IMR-90 (cell line): Measurements from ENCODE around the gene SOCS6. TPM values are rescaled to one million over a fixed set of nuclear protein-coding genes. Genes with fewer than 3 reads are reported as not detected.

Experiments
- ATAC-seq: fragments of 200-7000 bp; cut with Tn5 transposase; 2 replicates; pipeline ENCODE4 v1.9.1; 2020; ENCODE audit warnings: low read depth, mild to moderate bottlenecking, moderate library complexity
- BruUV-seq: library from RNA; stranded (reverse); fragments of 400-500 nt; replicated peaks from 2 replicates; lab custom pipeline; 2021; lab: Mats Ljungman, UMichigan
- CTCF ChIA-PET: fragments of 300-600 bp; formaldehyde crosslinking; extraction: SDS; loops from one replicate; lab custom pipeline; 2021; ENCODE audit warnings: antibody characterized with exemption; lab: Yijun Ruan, JAX
- POLR2A ChIA-PET: fragments of 300-600 bp; sonication (Branson Sonifier 250); formaldehyde crosslinking; loops from one replicate; lab custom pipeline; 2022; ENCODE audit warnings: antibody characterized with exemption; ENCODE audit not compliant: unreplicated experiment; lab: Charles Lee
- DNase-seq: peaks from one replicate; pipeline ENCODE4 v3.0.0; 2013
- H2AFZ ChIP-seq: replicated peaks from 2 replicates; pipeline ENCODE3; 2013; ENCODE audit warnings: low read length, mild to moderate bottlenecking; ENCODE audit not compliant: poor library complexity
- H2AK5ac ChIP-seq: 2 replicates; pipeline ENCODE4 v1.6.1; 2013; ENCODE audit warnings: low read depth, low read length, inconsistent platforms
- H2AK9ac ChIP-seq: replicated peaks from 2 replicates; pipeline ENCODE3; 2013; ENCODE audit warnings: mild to moderate bottlenecking, low read depth, low read length, moderate library complexity; ENCODE audit not compliant: poor library complexity
- H2BK120ac ChIP-seq: 2 replicates; pipeline ENCODE4 v1.6.1; 2013; ENCODE audit warnings: low read depth, low read length, inconsistent platforms
- H2BK15ac ChIP-seq: 3 replicates; pipeline ENCODE4 v1.6.1; 2013; ENCODE audit warnings: low read depth, low read length, inconsistent platforms
- H2BK20ac ChIP-seq: 2 replicates; pipeline ENCODE4 v1.6.1; 2013; ENCODE audit warnings: low read depth, mild to moderate bottlenecking, inconsistent platforms, low read length, moderate library complexity
- H2BK5ac ChIP-seq: 2 replicates; pipeline ENCODE4 v1.6.1; 2013; ENCODE audit warnings: mild to moderate bottlenecking, low read depth, low read length, inconsistent platforms; ENCODE audit not compliant: poor library complexity, severe bottlenecking
- H3K14ac ChIP-seq: replicated peaks from 2 replicates; pipeline ENCODE4 v1.6.1; 2013; ENCODE audit warnings: low read depth, low read length, inconsistent platforms
- H3K18ac ChIP-seq: 2 replicates; pipeline ENCODE4 v1.6.1; 2013; ENCODE audit warnings: low read depth, low read length, control low read depth
- H3K23ac ChIP-seq: 2 replicates; pipeline ENCODE4 v1.6.1; 2013; ENCODE audit warnings: low read depth, low read length, inconsistent platforms
- H3K27ac ChIP-seq: 2 replicates; pipeline ENCODE4 v1.5.1; 2013; ENCODE audit warnings: mild to moderate bottlenecking, control low read depth, low read length; ENCODE audit not compliant: insufficient read depth
- H3K27me3 ChIP-seq: 2 replicates; pipeline ENCODE4 v1.6.1; 2013; ENCODE audit warnings: low read length; ENCODE audit not compliant: control insufficient read depth, insufficient read depth
- H3K36me3 ChIP-seq: 2 replicates; pipeline ENCODE4 v1.6.1; 2013; ENCODE audit warnings: low read length, mixed read lengths; ENCODE audit not compliant: control insufficient read depth, insufficient read depth
- H3K4ac ChIP-seq: 2 replicates; pipeline ENCODE4 v1.6.1; 2013; ENCODE audit warnings: low read depth, low read length, inconsistent platforms
- H3K4me1 ChIP-seq: 2 replicates; pipeline ENCODE4 v1.6.1; 2013; ENCODE audit warnings: low read length, mixed read lengths; ENCODE audit not compliant: control insufficient read depth, insufficient read depth
- H3K4me2 ChIP-seq: 2 replicates; pipeline ENCODE4 v1.6.1; 2013; ENCODE audit warnings: low read depth, mild to moderate bottlenecking, control low read depth, low read length, moderate library complexity
- H3K4me3 ChIP-seq: 2 replicates; pipeline ENCODE4 v1.5.1; 2013; ENCODE audit warnings: low read depth, mild to moderate bottlenecking, control low read depth, low read length, moderate library complexity; ENCODE audit not compliant: insufficient read depth
- H3K56ac ChIP-seq: 2 replicates; pipeline ENCODE4 v1.6.1; 2013; ENCODE audit warnings: low read length, inconsistent platforms; ENCODE audit not compliant: insufficient read depth; ENCODE audit errors: extremely low read depth
- H3K79me1 ChIP-seq, 2 experiments: 2 replicates each; pipeline ENCODE4 v1.6.1; 2013; ENCODE audit warnings: low read length in 2 of 2, inconsistent platforms in 1 of 2, low read depth in 1 of 2
- H3K9ac ChIP-seq: 2 replicates; pipeline ENCODE4 v1.6.1; 2013; ENCODE audit warnings: low read depth, low read length, control low read depth
- H3K9me1 ChIP-seq: 2 replicates; pipeline ENCODE4 v1.6.1; 2013; ENCODE audit warnings: low read length, inconsistent platforms; ENCODE audit not compliant: insufficient read depth
- H3K9me3 ChIP-seq: 2 replicates; pipeline ENCODE4 v1.6.1; 2013; ENCODE audit warnings: low read length; ENCODE audit not compliant: control insufficient read depth, insufficient read depth
- H4K20me1 ChIP-seq: 2 replicates; pipeline ENCODE4 v1.6.1; 2013; ENCODE audit warnings: low read length, inconsistent platforms; ENCODE audit not compliant: insufficient read depth
- H4K5ac ChIP-seq: 2 replicates; pipeline ENCODE4 v1.6.1; 2013; ENCODE audit warnings: mild to moderate bottlenecking, low read depth, low read length, control low read depth
- H4K8ac ChIP-seq, 2 experiments: 2 replicates each; pipeline ENCODE4 v1.6.1; 2013; ENCODE audit warnings: low read depth in 2 of 2, low read length in 2 of 2, control low read depth in 1 of 2, inconsistent platforms in 1 of 2
- H4K91ac ChIP-seq: 2 replicates; pipeline ENCODE4 v1.6.1; 2013; ENCODE audit warnings: low read depth, low read length, inconsistent platforms; ENCODE audit not compliant: insufficient read depth
- FOS ChIP-seq: fragments of 150-350 bp; IDR thresholded peaks from 2 replicates; pipeline ENCODE4 v1.6.1; 2016; ENCODE audit warnings: low read depth, low read length
- NFE2L2 ChIP-seq: fragments of 150-350 bp; IDR thresholded peaks from 2 replicates; pipeline ENCODE4 v1.6.1; 2016; ENCODE audit warnings: low read depth, mild to moderate bottlenecking, low read length
- POLR2A ChIP-seq: IDR thresholded peaks from 2 replicates; pipeline ENCODE4 v1.6.1; 2012; ENCODE audit warnings: mild to moderate bottlenecking, low read depth, low read length
- SMC3 ChIP-seq: fragments of 150-350 bp; IDR thresholded peaks from 2 replicates; pipeline ENCODE4 v1.6.1; 2016; ENCODE audit warnings: low read depth, mild to moderate bottlenecking, antibody characterized with exemption, low read length, moderate library complexity
- WGBS, 2 experiments: methylation state at CpG; one replicate each; pipeline versions ENCODE4 v1.1.5 to v1.1.7; 2013; ENCODE audit warnings: missing lambda C conversion rate in 2 of 2; ENCODE audit not compliant: insufficient read length in 1 of 2; ENCODE audit errors: extremely low coverage in 2 of 2; 5-methylcytosine and 5-hydroxymethylcytosine counted together
- dilution Hi-C: fragments of 300-500 bp; cut with HindIII; formaldehyde crosslinking; loops from one replicate; pipeline ENCODE4 v1.14.3; 2018; ENCODE audit warnings: low sequenced_read_pairs; ENCODE audit not compliant: unreplicated experiment
- in situ Hi-C: fragments of 300-500 bp; cut with MboI; formaldehyde crosslinking; loops from 3 replicates; pipeline ENCODE4 v1.14.3; 2019; ENCODE audit warnings: low sequenced_read_pairs, inconsistent platforms, mixed read lengths
- intact Hi-C: fragments of 100-400 bp; cut with micrococcal nuclease; formaldehyde crosslinking; loops from 2 replicates; pipeline ENCODE4 v1.10.0; 2022
- polyA plus RNA-seq, 3 experiments: library from polyadenylated mRNA; depleted of rRNA; stranded (reverse); fragments of >200 nt; gene quantifications; 2 replicates each; pipeline ENCODE4 v1.2.3, GENCODE V29; 2012; ENCODE audit warnings: low replicate concordance in 1 of 3
- total RNA-seq: library from RNA; depleted of rRNA; stranded (reverse); fragments of >200 nt; gene quantifications from 2 replicates; pipeline ENCODE4 v1.2.3, GENCODE V29; 2012
- TF ChIP-seq, protein P1 (sequence below): fragments of 150-350 bp; IDR thresholded peaks from 2 replicates; pipeline ENCODE4 v1.6.1; 2016; ENCODE audit warnings: low read depth, mild to moderate bottlenecking, low read length, moderate library complexity, borderline replicate concordance

The SOCS6 gene
- total and polyA plus RNA-seq, 2 of the 4 experiments (the other 2 are of a cell fraction), result 21.3 to 57.4 TPM

DNA sequence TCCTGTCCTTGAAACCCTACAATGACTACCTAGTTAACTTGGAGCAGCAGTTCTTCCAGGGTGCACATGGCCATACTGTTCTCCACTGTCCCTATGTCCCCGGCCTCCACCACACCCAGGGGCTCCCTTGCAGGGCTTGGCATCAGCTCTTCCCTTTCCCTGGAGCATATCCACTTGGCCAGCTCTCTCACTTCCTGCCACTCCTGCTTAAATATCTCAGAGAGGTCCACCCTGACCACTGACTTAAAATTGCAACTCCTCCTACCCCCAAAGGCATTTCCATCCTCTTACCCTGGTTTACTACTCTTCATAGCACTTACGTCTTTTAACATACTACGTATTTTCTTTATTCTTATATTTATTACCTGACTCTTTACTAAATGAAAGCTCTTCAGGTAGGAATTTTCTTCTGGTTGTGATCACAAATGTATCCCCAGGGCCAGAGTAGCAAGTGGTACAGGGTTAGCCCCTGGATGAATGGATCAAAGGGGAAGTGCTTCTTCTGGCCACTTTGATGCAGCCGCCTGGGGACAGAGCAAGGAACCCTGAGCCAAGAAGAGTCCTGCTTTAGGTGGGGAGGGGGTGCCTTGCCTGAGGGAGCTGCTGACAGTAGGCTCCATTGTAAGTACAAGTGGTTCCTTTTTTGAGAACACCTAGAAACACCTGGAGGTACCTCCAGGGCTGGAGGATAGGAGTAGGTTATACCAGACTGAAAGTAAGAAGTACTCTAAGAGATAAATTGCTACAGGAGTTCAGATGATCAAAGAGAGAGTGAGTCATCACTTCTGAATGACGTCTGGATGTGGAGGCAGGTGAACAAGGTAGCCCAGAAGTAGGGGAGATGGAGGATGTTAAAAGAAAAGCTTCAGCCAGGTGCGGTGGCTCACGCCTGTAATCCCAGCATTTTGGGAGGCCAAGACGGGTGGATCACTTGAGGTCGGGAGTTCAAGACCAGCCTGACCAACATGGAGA lies 82.2 kb downstream of the SOCS6 start:
- Histone ChIP-seq H3K9me1 (peaks cover 5% of the 10 kb centered on the region), H4K8ac (peak overlapping the region in 1 of 2 experiments; percentile 24; a peak in 2 of 4 replicates), H3K36me3 (no peaks in the 10 kb centered on the region), H3K4me3 (no peak overlapping the region), H3K56ac (no peak overlapping the region), H2AFZ (no peak overlapping the region), H3K9ac (no peak overlapping the region), H2AK9ac (peak overlapping the region; percentile 56), H2BK120ac (0 out of 2 replicates have a peak overlapping the region, but pooled peaks have one; percentile 26), H3K9me3 (no peaks in the 10 kb centered on the region), H3K14ac (0 out of 2 replicates have a peak overlapping the region, but pooled peaks have one; percentile 6), H3K4me1 (peaks cover 18% of the 10 kb centered on the region), H2BK20ac (0 out of 2 replicates have a peak overlapping the region, but pooled peaks have one; percentile 5), H4K5ac (no peak overlapping the region), H3K27me3 (no peaks in the 10 kb centered on the region), H3K79me1 (no peaks in the 10 kb centered on the region), H2BK5ac (no peak overlapping the region), H3K18ac (no peak overlapping the region), H3K4me2 (no peak overlapping the region), H4K20me1 (no peaks in the 10 kb centered on the region), H4K91ac (0 out of 2 replicates have a peak overlapping the region, but pooled peaks have one; percentile 53), H3K4ac (peak overlapping the region; percentile 37; the same call in 1 of the 2 replicates), H3K23ac (no peak overlapping the region), H3K27ac (no peak overlapping the region), H2AK5ac (peak overlapping the region; percentile 35), H2BK15ac (no peak overlapping the region)
- TF ChIP-seq, protein P1, sequence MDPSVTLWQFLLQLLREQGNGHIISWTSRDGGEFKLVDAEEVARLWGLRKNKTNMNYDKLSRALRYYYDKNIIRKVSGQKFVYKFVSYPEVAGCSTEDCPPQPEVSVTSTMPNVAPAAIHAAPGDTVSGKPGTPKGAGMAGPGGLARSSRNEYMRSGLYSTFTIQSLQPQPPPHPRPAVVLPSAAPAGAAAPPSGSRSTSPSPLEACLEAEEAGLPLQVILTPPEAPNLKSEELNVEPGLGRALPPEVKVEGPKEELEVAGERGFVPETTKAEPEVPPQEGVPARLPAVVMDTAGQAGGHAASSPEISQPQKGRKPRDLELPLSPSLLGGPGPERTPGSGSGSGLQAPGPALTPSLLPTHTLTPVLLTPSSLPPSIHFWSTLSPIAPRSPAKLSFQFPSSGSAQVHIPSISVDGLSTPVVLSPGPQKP, result no peak
- no peak for TF ChIP-seq NFE2L2
- no peak for TF ChIP-seq FOS
- TF ChIP-seq SMC3, result no peak
- no peak for TF ChIP-seq POLR2A
- no peak for ATAC-seq
- WGBS, 2 experiments, result 73 to 100% methylated on average over 2 of the region's 9 CpGs
- POLR2A ChIA-PET, result no interaction called here
- no TSS peak for BruUV-seq
- no peak for DNase-seq
- intact Hi-C loops, result no loop called here
- dilution Hi-C loops, result no loop called here
- in situ Hi-C loops, result no loop called here
- CTCF ChIA-PET, result interaction anchor here (0.6 kb wide), 1 partner anchor 147 kb away, joined by 3 read pairs; no protein-coding TSS in a partner anchor
